Measurements from ENCODE around the gene HOXC4. TPM values are rescaled to one million over a fixed set of nuclear protein-coding genes. Genes with fewer than 3 reads are reported as not detected.

HOXC4 gene
- total RNA-seq, 4 donors from 2014 or later, result 0.51 to 2.0 (median 0.71) TPM

- H3K4me3 ChIP-seq, result peak overlapping the region; percentile 24 to 82 (median 63)
- ATAC-seq (peak; percentile 63 to 67), DNase-seq (peak; percentile 83 to 91)
- H3K9me3 ChIP-seq, result no peaks in the 10 kb centered on the region
- intact Hi-C loops (cut with DNase I; ENCODE audit: low total_unique reads), result loop anchor here (1.0 kb wide), 1 partner anchor 15 kb away; no protein-coding TSS in a partner anchor
- no peaks in the 10 kb centered on the region for H3K27me3 ChIP-seq
- H3K36me3 ChIP-seq, result no peaks in the 10 kb centered on the region
- in situ Hi-C loops (cut with MboI; ENCODE audit: low sequenced_read_pairs in 4 of 4), result loop anchor here in 2 of 4 donors (25.0 kb wide), 1 partner anchor 356 kb away; the partner anchor contains the start of gene GPR84 (in 2 of the 2)
- H3K27ac ChIP-seq, result peak overlapping the region; percentile 94 to 100 (median 98)
- peak; percentile 91 to 99 (median 97) for TF ChIP-seq CTCF (IDR thresholded peaks at IDR 0.05 in 4 of 5, conservative IDR thresholded peaks at IDR 0.05 in 1 of 5)
- TF ChIP-seq POLR2A (IDR thresholded peaks at IDR 0.05), result no peak
- H3K4me1 ChIP-seq, result peaks cover 31 to 64% of the 10 kb centered on the region in 2 donors
These were observed 47.6 kb upstream of the HOXC4 start for GRCh38 chr12:54005853-54006558.

GRCh38 chr12:54006559-54007220 lies 46.9 kb upstream of the HOXC4 start:
- in situ Hi-C loops (cut with MboI; ENCODE audit: low sequenced_read_pairs in 4 of 4) (loop anchor here in 2 of 4 donors (25.0 kb wide), 1 partner anchor 356 kb away; the partner anchor contains the start of gene GPR84 (in 2 of the 2)), intact Hi-C loops (cut with DNase I; ENCODE audit: low total_unique reads) (loop anchor here (1.0 kb wide), 1 partner anchor 15 kb away; no protein-coding TSS in a partner anchor)
- H3K4me1 ChIP-seq, result peaks cover 35 to 65% of the 10 kb centered on the region in 2 donors
- ATAC-seq (no peak), DNase-seq (no peak)
- H3K27me3 ChIP-seq, result no peaks in the 10 kb centered on the region
- H3K27ac ChIP-seq, result peak overlapping the region; percentile 94 to 100 (median 98)
- peak overlapping the region; percentile 24 to 82 (median 63) for H3K4me3 ChIP-seq
- H3K9me3 ChIP-seq, result no peaks in the 10 kb centered on the region
- TF ChIP-seq POLR2A (IDR thresholded peaks at IDR 0.05) (no peak), CTCF (IDR thresholded peaks at IDR 0.05 in 4 of 5, conservative IDR thresholded peaks at IDR 0.05 in 1 of 5) (no peak)
- H3K36me3 ChIP-seq, result no peaks in the 10 kb centered on the region

GRCh38 chr12:54007538-54008259 lies 45.9 kb upstream of the HOXC4 start:
- no peak for ATAC-seq
- in situ Hi-C loops (cut with MboI; ENCODE audit: low sequenced_read_pairs in 4 of 4), result loop anchor here in 2 of 4 donors (25.0 kb wide), 1 partner anchor 355 kb away; the partner anchor contains the start of gene GPR84 (in 2 of the 2)

More at GRCh38 chr12:54007538-54008259, 45.9 kb upstream of the HOXC4 start:
- H3K36me3 ChIP-seq, result no peaks in the 10 kb centered on the region
- TF ChIP-seq CTCF (IDR thresholded peaks at IDR 0.05 in 4 of 5, conservative IDR thresholded peaks at IDR 0.05 in 1 of 5) (no peak), POLR2A (IDR thresholded peaks at IDR 0.05) (no peak)
- no peaks in the 10 kb centered on the region for H3K27me3 ChIP-seq
- peaks cover 36 to 59% of the 10 kb centered on the region in 2 donors for H3K4me1 ChIP-seq
- H3K9me3 ChIP-seq, result no peaks in the 10 kb centered on the region
- no peak for DNase-seq
- no peak overlapping the region for H3K4me3 ChIP-seq
- intact Hi-C loops (cut with DNase I; ENCODE audit: low total_unique reads), result no loop called here
- peak overlapping the region; percentile 94 to 100 (median 98) for H3K27ac ChIP-seq
